Right atrium auricular region (tissue), 2 donors: ENCODE data around the gene TBC1D9B. TPM values are rescaled to one million over a fixed set of nuclear protein-coding genes. Genes with fewer than 3 reads are reported as not detected.
"Not testable (repeated sequence)": the region's sequence is repeated elsewhere in the genome, so short reads cannot be mapped to it uniquely, and the experiment has no call there.

Experiments used
- DNase-seq: peaks from one replicate; pipeline ENCODE4 v3.0.0-alpha.2; 2019; ENCODE audit warnings: low spot score
- H3K27ac ChIP-seq, 2 donors: fragments of 200-600 bp; sonication (generic); 1 replicate in 1 of 2; 2 replicates in 1 of 2; pipeline ENCODE4 v1.5.1; 2016 to 2019
- H3K27me3 ChIP-seq, 2 donors: fragments of 200-600 bp; sonication (generic); one replicate each; pipeline versions ENCODE4 v1.5.1 to v1.6.0; 2017 to 2019
- H3K36me3 ChIP-seq: fragments of 200-600 bp; sonication (generic); one replicate; pipeline ENCODE4 v1.5.1; 2016
- H3K4me1 ChIP-seq, 2 donors: fragments of 200-600 bp; sonication (generic); one replicate each; pipeline versions ENCODE4 v1.5.1 to v1.6.0; 2017 to 2019
- H3K4me3 ChIP-seq, 2 donors: fragments of 200-600 bp; sonication (generic); 1 replicate in 1 of 2; 2 replicates in 1 of 2; pipeline ENCODE4 v1.5.1; 2017 to 2019; ENCODE audit warnings: mild to moderate bottlenecking in 1 of 2, moderate library complexity in 1 of 2
- H3K9me3 ChIP-seq, 2 donors: fragments of 200-600 bp; sonication (generic); one replicate each; pipeline ENCODE4 v1.5.1; 2019
- total RNA-seq, 2 donors: library from RNA; depleted of rRNA; stranded (reverse); fragments of >200 nt; gene quantifications; one replicate each; pipeline ENCODE4 v1.1.0, GENCODE V29; 2016
- TF ChIP-seq, protein P1 (sequence below), 2 donors: fragments of 200-600 bp; sonication (generic); IDR thresholded peaks; one replicate each; pipeline ENCODE4 v1.5.1; 2019; ENCODE audit warnings: antibody characterized with exemption in 2 of 2

Gene TBC1D9B
- total RNA-seq, 2 donors from 2014 or later = 33.5 to 57.7 TPM

GRCh38 chr5:179837076-179838011 lies 70.4 kb downstream of the TBC1D9B start:
- TF ChIP-seq, protein P1, sequence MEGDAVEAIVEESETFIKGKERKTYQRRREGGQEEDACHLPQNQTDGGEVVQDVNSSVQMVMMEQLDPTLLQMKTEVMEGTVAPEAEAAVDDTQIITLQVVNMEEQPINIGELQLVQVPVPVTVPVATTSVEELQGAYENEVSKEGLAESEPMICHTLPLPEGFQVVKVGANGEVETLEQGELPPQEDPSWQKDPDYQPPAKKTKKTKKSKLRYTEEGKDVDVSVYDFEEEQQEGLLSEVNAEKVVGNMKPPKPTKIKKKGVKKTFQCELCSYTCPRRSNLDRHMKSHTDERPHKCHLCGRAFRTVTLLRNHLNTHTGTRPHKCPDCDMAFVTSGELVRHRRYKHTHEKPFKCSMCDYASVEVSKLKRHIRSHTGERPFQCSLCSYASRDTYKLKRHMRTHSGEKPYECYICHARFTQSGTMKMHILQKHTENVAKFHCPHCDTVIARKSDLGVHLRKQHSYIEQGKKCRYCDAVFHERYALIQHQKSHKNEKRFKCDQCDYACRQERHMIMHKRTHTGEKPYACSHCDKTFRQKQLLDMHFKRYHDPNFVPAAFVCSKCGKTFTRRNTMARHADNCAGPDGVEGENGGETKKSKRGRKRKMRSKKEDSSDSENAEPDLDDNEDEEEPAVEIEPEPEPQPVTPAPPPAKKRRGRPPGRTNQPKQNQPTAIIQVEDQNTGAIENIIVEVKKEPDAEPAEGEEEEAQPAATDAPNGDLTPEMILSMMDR (IDR thresholded peaks at IDR 0.05) = no peak
- Histone ChIP-seq H3K27ac (no peak overlapping the region), H3K4me3 (no peak overlapping the region), H3K36me3 (peaks cover 82% of the 10 kb centered on the region), H3K9me3 (no peaks in the 10 kb centered on the region), H3K27me3 (no peaks in the 10 kb centered on the region), H3K4me1 (peaks cover 0 to 8% of the 10 kb centered on the region in 2 donors)
- no peak for DNase-seq

DNA sequence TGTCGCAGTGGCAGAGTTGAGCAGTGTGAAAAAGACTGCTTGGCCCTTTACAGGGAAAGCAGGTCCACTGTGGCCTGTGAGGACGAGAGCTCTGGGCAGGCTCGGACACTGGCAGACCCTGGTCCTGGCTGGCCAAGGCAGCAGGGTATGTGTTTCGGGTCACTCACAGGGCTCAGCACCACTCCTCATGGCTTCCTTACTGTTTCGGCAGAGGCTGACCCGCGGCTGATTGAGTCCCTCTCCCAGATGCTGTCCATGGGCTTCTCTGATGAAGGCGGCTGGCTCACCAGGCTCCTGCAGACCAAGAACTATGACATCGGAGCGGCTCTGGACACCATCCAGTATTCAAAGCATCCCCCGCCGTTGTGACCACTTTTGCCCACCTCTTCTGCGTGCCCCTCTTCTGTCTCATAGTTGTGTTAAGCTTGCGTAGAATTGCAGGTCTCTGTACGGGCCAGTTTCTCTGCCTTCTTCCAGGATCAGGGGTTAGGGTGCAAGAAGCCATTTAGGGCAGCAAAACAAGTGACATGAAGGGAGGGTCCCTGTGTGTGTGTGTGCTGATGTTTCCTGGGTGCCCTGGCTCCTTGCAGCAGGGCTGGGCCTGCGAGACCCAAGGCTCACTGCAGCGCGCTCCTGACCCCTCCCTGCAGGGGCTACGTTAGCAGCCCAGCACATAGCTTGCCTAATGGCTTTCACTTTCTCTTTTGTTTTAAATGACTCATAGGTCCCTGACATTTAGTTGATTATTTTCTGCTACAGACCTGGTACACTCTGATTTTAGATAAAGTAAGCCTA lies 71.3 kb downstream of the TBC1D9B start:
- no peaks in the 10 kb centered on the region for H3K9me3 ChIP-seq
- H3K27me3 ChIP-seq = no peaks in the 10 kb centered on the region
- H3K4me1 ChIP-seq = peaks cover 0 to 8% of the 10 kb centered on the region in 2 donors
- TF ChIP-seq, protein P1 (IDR thresholded peaks at IDR 0.05) = no peak
- no peak for DNase-seq
- peaks cover 83% of the 10 kb centered on the region for H3K36me3 ChIP-seq
- no peak overlapping the region for H3K4me3 ChIP-seq
- no peak overlapping the region for H3K27ac ChIP-seq

GRCh38 chr5:179834871-179835270 lies 72.8 kb downstream of the TBC1D9B start:
- DNase-seq, H3K27me3 ChIP-seq, H3K4me1 ChIP-seq, H3K4me3 ChIP-seq, H3K9me3 ChIP-seq, H3K27ac ChIP-seq: not testable (repeated sequence)
- H3K36me3 ChIP-seq = peaks cover 85% of the 10 kb centered on the region

DNA sequence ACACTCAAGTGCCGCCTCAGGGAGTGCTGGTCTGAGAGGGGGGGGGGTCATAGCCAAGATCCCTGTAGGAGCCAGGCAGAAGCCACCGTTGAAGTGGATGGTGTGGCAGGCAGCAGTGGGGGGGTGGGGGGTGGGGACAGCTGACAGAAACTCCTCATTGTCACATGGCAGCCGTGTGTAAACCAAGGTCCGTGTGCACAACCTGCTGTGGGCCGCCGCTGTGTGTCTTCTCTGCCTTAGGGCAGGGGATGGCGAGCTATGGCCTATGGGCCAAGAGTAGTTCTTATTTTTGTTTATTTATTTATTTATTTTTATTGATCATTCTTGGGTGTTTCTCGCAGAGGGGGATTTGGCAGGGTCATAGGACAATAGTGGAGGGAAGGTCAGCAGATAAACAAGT lies 73.6 kb downstream of the TBC1D9B start:
- Histone ChIP-seq H3K4me1 (peaks cover 0 to 8% of the 10 kb centered on the region in 2 donors), H3K9me3 (no peaks in the 10 kb centered on the region)
- TF ChIP-seq, protein P1 (IDR thresholded peaks at IDR 0.05) = no peak

DNA sequence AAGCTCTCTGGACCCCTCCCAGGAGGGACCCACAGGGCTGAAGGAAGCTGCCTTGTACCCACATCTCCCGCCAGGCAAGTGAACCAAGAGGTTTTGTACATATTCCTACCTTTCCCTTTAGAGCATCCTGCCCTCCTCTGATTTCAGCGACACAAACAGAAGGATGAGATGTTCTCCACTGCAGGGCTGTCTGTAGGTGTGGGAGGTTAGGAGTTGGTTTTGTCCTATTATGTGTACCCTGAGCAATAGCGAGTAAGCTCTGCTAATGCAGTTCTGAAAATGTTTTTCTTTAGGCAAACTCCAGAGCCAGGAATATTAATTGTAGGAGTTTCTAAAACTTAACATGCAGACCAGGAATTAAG lies 74.0 kb downstream of the TBC1D9B start:
- Histone ChIP-seq H3K36me3 (peaks cover 88% of the 10 kb centered on the region), H3K4me3 (no peak overlapping the region), H3K9me3 (no peaks in the 10 kb centered on the region), H3K27ac (no peak overlapping the region), H3K4me1 (peaks cover 0 to 8% of the 10 kb centered on the region in 2 donors), H3K27me3 (no peaks in the 10 kb centered on the region)
- DNase-seq = no peak
- TF ChIP-seq, protein P1 (IDR thresholded peaks at IDR 0.05) = no peak

More for the DNA sequence above, 73.6 kb downstream of the TBC1D9B start:
- no peak for DNase-seq
- H3K4me3 ChIP-seq = no peak overlapping the region
- no peak overlapping the region for H3K27ac ChIP-seq
- H3K36me3 ChIP-seq = peaks cover 87% of the 10 kb centered on the region
- H3K27me3 ChIP-seq = no peaks in the 10 kb centered on the region
